Stomach smooth muscle (tissue), 2 donors: ENCODE measurements around the gene TP53BP2.
"Not testable (repeated sequence)": the region's sequence is repeated elsewhere in the genome, so short reads cannot be mapped to it uniquely, and the experiment has no call there.

Experiments
- H3K27ac ChIP-seq: one replicate; pipeline ENCODE4 v1.7.0; 2013; ENCODE audit warnings: mild to moderate bottlenecking, low read length, inconsistent platforms
- H3K27me3 ChIP-seq, 2 donors: one replicate each; pipeline ENCODE4 v1.7.0; 2013; ENCODE audit warnings: low read length in 2 of 2; ENCODE audit not compliant: insufficient read depth in 2 of 2, control insufficient read depth in 1 of 2
- H3K36me3 ChIP-seq, 2 donors: one replicate each; pipeline ENCODE4 v1.7.0; 2013; ENCODE audit warnings: low read length in 2 of 2; ENCODE audit not compliant: control insufficient read depth in 2 of 2, insufficient read depth in 2 of 2
- H3K4me1 ChIP-seq: one replicate; pipeline ENCODE4 v1.7.0; 2013; ENCODE audit warnings: low read length; ENCODE audit not compliant: control insufficient read depth, insufficient read depth
- H3K4me3 ChIP-seq, 2 donors: one replicate each; pipeline ENCODE4 v1.7.0; 2013; ENCODE audit warnings: low read length in 2 of 2
- H3K9ac ChIP-seq, 2 donors: one replicate each; pipeline ENCODE4 v1.7.0; 2013; ENCODE audit warnings: low read length in 2 of 2, mild to moderate bottlenecking in 1 of 2
- H3K9me3 ChIP-seq, 2 donors: one replicate each; pipeline ENCODE4 v1.7.0; 2013; ENCODE audit warnings: low read length in 2 of 2; ENCODE audit not compliant: control insufficient read depth in 2 of 2
- donor health status: healthy.
- donor health status: Pancreatic carcinoma.

TP53BP2 gene, protein sequence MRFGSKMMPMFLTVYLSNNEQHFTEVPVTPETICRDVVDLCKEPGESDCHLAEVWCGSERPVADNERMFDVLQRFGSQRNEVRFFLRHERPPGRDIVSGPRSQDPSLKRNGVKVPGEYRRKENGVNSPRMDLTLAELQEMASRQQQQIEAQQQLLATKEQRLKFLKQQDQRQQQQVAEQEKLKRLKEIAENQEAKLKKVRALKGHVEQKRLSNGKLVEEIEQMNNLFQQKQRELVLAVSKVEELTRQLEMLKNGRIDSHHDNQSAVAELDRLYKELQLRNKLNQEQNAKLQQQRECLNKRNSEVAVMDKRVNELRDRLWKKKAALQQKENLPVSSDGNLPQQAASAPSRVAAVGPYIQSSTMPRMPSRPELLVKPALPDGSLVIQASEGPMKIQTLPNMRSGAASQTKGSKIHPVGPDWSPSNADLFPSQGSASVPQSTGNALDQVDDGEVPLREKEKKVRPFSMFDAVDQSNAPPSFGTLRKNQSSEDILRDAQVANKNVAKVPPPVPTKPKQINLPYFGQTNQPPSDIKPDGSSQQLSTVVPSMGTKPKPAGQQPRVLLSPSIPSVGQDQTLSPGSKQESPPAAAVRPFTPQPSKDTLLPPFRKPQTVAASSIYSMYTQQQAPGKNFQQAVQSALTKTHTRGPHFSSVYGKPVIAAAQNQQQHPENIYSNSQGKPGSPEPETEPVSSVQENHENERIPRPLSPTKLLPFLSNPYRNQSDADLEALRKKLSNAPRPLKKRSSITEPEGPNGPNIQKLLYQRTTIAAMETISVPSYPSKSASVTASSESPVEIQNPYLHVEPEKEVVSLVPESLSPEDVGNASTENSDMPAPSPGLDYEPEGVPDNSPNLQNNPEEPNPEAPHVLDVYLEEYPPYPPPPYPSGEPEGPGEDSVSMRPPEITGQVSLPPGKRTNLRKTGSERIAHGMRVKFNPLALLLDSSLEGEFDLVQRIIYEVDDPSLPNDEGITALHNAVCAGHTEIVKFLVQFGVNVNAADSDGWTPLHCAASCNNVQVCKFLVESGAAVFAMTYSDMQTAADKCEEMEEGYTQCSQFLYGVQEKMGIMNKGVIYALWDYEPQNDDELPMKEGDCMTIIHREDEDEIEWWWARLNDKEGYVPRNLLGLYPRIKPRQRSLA

DNA sequence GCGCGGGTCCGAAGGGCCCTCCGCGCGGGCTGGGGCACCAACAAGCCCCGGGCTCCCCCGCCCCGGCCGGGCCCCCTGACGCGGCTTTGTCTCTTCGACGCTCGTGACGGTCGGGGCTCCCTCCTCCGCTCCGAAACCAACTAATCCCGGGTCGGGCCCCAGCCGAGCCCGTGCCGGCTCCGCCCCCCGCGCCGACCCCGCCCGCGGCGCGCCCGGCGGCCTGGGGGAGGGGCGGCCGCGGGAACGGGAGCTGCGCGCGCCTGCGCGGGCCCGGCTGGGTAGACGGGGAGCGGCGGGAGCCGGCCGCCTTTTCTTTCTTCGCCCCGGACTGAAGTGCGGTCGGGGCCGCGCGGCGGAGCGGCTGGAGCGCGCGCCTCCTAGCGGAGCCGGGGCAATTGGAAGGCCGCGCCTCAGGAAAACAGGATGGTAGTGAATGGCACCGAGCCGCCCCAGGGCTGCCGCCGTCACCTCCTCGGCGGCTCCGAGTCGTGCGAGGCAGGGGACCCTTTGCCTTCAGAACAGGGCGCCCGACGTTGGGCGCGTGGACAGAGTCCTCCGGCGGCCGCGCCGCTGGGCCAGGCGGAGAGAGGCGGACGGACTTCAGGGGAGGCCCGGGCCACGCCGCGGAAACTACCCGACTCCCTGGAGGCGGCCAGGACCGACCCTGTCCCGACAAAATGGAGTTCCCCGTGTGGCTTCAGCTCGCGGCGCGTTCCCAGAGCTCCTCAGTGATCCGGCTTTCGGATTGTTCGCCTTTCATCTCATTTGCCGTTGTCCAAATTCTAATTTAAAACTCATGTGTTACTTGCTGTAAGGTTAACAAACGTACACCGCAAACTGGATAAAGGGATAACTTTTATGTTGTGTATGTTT, at the start of gene TP53BP2:
Gene TP53BP2, minus strand, starts transcription at position 138 of the 873 bp plus-strand sequence. CDS start 267 bp downstream, outside the sequence.
- H3K27me3 ChIP-seq = no peaks in the 10 kb centered on the region
- no peaks in the 10 kb centered on the region for H3K36me3 ChIP-seq
- peak within 1 kb of the TSS; percentile 90 to 95 for H3K9ac ChIP-seq
- peak within 1 kb of the TSS; percentile 95 for H3K27ac ChIP-seq
- H3K4me3 ChIP-seq = peak within 1 kb of the TSS; percentile 86
- H3K9me3 ChIP-seq = no peaks in the 10 kb centered on the region
- H3K4me1 ChIP-seq = peaks cover 7% of the 10 kb centered on the region

DNA sequence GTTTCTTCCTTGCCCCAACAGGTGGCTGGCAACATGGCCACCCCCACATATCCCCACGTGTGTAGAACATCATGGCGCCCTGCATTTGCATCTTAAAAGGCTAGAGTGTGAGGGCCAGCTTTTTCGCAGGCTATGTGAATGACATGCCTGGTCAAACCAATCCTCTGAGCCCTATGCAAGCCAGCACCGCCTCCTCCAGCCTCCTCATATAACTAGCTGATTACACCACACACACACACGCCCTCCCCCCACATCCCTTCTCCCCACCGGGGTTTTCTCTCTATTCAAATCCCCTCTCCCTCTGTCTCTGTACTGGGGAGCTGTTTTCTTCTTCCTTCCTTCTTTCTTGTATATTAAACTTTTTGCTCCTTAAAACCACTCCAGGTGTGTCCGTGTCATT, 44.7 kb upstream of the TP53BP2 start:
- H3K36me3 ChIP-seq, H3K4me1 ChIP-seq, H3K9ac ChIP-seq, H3K27ac ChIP-seq, H3K9me3 ChIP-seq, H3K27me3 ChIP-seq, H3K4me3 ChIP-seq: not testable (repeated sequence)

DNA sequence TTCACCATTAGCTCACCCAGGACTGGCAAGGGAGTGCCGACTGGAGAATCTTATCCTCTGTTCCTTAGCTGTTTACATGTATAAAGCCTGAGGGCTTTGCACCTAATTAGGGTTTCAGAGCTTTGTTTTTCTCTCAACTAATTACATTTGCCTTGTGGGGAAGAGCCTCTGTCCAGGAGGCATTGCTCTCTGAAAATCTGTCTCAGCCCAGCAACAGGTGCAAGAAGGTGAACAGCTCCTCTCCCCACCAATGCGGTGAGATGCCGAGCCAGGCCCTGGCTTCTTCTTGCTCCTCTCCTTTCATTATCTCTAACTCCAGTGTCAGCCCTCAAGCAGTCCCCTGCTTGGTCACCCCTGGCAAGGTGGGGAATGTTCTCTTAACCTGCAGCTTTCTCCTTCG, 43.6 kb upstream of the TP53BP2 start:
- not testable (repeated sequence) for H3K9me3 ChIP-seq

DNA sequence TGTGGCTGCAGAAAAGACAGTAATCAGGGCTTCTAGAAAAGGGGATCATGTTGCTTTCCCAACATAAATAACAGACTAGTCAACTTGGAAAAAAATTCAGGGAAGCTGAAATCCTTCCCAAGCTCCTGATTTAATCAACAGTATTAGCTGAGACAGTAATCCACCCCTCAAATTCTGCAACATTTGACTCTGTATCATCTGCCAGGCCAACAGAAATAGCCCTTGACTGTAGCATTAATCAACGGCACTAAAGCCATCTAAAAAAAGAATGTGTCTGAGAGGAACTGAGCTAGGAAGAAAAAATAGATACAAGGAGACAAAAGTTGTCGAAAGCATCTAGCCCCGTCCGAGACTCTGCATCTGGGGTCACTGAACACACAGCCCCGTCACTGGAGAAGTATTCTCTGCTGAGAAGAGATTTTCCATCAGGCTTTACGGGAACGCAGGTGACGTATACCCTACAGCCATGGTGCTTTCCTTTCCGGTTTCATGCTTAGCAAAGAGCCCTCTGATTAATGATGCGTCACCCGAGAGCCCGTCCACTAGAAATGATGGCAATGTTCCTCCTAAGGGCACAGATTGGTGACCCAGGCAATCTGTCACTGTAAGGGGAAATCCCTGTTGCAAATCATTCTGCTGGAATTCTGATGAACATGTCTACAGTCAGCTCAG, 42.1 kb upstream of the TP53BP2 start:
- no peaks in the 10 kb centered on the region for H3K27me3 ChIP-seq
- no peaks in the 10 kb centered on the region for H3K36me3 ChIP-seq
- H3K9ac ChIP-seq = peak overlapping the region in 1 of 2 donors; percentile 34
- H3K4me1 ChIP-seq = no peaks in the 10 kb centered on the region
- H3K4me3 ChIP-seq = peak overlapping the region in 1 of 2 donors; percentile 57
- H3K9me3 ChIP-seq = no peaks in the 10 kb centered on the region
- H3K27ac ChIP-seq = peak overlapping the region; percentile 46

More for the DNA sequence above, 43.6 kb upstream of the TP53BP2 start:
- not testable (repeated sequence) for H3K36me3 ChIP-seq, H3K27me3 ChIP-seq, H3K9ac ChIP-seq, H3K4me1 ChIP-seq, H3K27ac ChIP-seq, H3K4me3 ChIP-seq

DNA sequence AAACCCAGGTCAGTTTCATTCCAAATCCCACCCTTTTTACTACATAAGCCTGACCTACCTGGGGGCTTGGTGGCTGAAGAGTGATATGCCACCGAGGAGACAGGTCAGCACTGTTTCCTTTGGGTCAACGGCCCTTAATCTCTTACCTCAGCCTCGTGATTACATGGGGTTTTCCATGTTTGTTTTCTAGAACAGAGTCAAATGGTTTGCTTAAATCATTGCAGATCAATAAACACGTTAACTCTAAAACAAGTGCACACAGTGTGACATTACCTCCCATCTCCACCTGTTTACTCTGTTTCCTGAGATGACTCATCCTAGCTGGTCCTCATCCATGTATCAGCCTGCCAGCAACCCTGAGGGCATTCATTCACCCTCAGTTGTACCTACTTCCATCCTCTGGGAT, 40.8 kb upstream of the TP53BP2 start:
- H3K9ac ChIP-seq = no peak overlapping the region
- no peak overlapping the region for H3K27ac ChIP-seq
- no peak overlapping the region for H3K4me3 ChIP-seq

DNA sequence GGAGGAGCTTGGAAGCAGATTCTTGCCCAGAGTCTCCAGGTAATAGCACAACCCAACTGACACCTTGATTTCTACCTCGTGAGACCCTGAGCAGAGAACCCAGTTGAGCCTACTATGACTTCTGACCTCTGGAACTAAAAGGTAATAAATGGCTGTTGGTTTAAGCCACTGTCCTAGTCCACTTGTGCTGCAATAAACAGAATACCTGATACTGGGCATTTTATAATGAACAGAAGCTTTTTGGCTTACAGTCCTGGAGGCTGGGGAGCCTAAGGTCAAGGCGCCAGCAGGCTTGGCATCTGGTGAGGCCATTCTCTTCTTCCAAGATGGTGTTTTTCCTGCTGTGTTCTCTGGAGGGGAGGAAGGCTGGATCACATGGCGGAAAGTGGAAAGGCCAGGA, 39.9 kb upstream of the TP53BP2 start:
- H3K36me3 ChIP-seq = no peaks in the 10 kb centered on the region
- no peaks in the 10 kb centered on the region for H3K4me1 ChIP-seq
- H3K9ac ChIP-seq = no peak overlapping the region
- no peaks in the 10 kb centered on the region for H3K9me3 ChIP-seq
- H3K27me3 ChIP-seq = no peaks in the 10 kb centered on the region
- H3K4me3 ChIP-seq = no peak overlapping the region
- no peak overlapping the region for H3K27ac ChIP-seq

More for the DNA sequence above, 40.8 kb upstream of the TP53BP2 start:
- Histone ChIP-seq H3K4me1 (no peaks in the 10 kb centered on the region), H3K9me3 (no peaks in the 10 kb centered on the region), H3K36me3 (no peaks in the 10 kb centered on the region), H3K27me3 (no peaks in the 10 kb centered on the region)

DNA sequence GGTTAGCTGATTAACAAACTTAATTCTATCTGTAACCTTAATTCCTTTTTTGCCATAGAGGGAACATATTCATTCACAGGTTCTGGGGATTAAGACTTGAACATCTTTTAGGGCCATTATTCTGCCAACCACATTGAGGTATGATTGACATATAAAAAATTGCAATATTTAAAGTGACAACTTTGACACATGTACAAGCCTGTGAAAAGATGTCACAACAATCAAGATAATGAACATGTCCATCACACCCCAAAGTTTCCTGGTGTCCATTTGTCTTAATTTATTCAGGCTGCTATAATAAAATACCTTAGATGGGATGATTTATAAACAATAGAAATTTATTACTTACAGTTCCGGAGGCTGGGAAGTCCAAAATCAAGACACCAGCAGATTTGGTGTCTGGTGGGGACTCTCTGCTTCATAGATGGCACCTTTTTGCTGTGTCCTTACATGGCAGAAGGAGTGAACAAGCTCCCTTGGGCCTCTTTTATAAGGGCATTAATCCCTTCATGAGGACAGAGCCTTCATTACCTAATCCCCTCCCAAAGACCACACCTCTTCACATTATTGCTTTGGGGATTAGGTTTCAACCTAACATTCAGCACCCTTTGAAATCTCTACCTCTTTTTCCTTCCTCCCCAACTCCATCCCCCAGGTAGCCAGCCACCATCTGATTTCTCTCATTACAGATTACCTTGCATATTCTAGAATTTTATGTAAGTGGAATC, 33.0 kb upstream of the TP53BP2 start:
- Histone ChIP-seq H3K27me3 (peaks cover 0 to 7% of the 10 kb centered on the region in 2 donors), H3K27ac (no peak overlapping the region), H3K4me1 (no peaks in the 10 kb centered on the region), H3K36me3 (no peaks in the 10 kb centered on the region), H3K4me3 (no peak overlapping the region), H3K9me3 (peaks cover 2% of the 10 kb centered on the region in 2 donors), H3K9ac (no peak overlapping the region)

DNA sequence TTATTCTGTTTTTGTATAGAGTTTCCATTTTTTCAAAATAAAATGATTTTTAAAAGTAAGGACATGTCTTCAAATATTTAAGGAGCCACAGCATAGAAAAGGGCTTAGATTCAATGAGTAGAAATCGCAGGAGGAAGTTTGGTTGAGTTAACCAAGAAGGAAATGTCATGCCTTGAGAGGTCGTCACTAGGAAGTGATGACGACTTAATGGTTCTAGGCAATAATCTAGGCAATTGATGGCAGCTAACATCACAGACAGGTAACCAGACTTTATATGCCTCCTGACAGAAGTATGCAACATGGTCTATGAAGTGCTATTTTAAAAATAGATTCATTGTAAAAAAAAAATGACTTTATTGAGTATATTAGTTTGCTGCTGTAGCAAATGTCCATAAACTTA, 32.1 kb upstream of the TP53BP2 start:
- Histone ChIP-seq H3K4me3 (no peak overlapping the region), H3K27ac (no peak overlapping the region), H3K9me3 (peaks cover 2% of the 10 kb centered on the region in 2 donors), H3K27me3 (peaks cover 0 to 7% of the 10 kb centered on the region in 2 donors), H3K9ac (no peak overlapping the region), H3K4me1 (no peaks in the 10 kb centered on the region), H3K36me3 (no peaks in the 10 kb centered on the region)

DNA sequence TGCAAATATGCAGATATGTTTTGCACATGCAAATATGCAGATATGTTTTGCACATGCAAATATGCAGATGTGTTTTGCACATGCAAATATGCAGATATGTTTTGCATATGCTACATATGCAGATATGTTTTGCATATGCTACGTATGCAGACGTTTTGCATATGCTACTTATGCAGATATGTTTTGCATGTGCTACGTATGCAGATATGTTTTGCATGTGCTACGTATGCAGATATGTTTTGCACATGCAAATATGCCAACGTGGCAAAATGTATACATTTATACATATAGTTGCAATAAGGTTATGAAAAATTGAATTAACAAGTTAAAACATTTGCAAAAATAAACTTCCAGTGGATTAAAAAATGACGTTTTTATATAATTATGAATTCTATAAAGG, 30.8 kb upstream of the TP53BP2 start:
- H3K4me3 ChIP-seq = no peak overlapping the region
- H3K9me3 ChIP-seq = peaks cover 2% of the 10 kb centered on the region in 2 donors
- peaks cover 0 to 7% of the 10 kb centered on the region in 2 donors for H3K27me3 ChIP-seq
- no peak overlapping the region for H3K27ac ChIP-seq
- H3K9ac ChIP-seq = no peak overlapping the region
- no peaks in the 10 kb centered on the region for H3K4me1 ChIP-seq
- no peaks in the 10 kb centered on the region for H3K36me3 ChIP-seq
